K562 (cell line): ENCODE measurements around the gene LPCAT3. TPM values are rescaled to one million over a fixed set of nuclear protein-coding genes. Genes with fewer than 3 reads are reported as not detected.

Experiments
- ATAC-seq: fragments of 200-7000 bp; cut with Tn5 transposase; 3 replicates; pipeline ENCODE4 v1.9.1; 2020; ENCODE audit warnings: moderate library complexity
- BruUV-seq: library from RNA; stranded (reverse); fragments of 400-500 nt; replicated peaks from 2 replicates; lab custom pipeline; 2021; lab: Mats Ljungman, UMichigan
- CTCF ChIA-PET: fragments of 300-600 bp; formaldehyde crosslinking; extraction: SDS; loops from one replicate; lab custom pipeline; 2021; ENCODE audit warnings: low intra/inter-chr PET ratio; lab: Yijun Ruan, JAX
- POLR2A ChIA-PET: fragments of 300-600, 350-650 bp; sonication (Branson Sonifier 250); formaldehyde crosslinking; extraction: SDS; loops from one replicate; lab custom pipeline; 2021; ENCODE audit warnings: antibody characterized with exemption, inconsistent platforms; lab: Yijun Ruan, JAX
- DNase-seq, 4 experiments: peaks; one replicate each; pipeline versions ENCODE4 v3.0.0 to v3.0.0-alpha.2; 2011 to 2018; ENCODE audit warnings: low spot score in 3 of 4, mixed read lengths in 3 of 4; ENCODE audit errors: extremely low read depth in 1 of 4
- FAIRE-seq: peaks from 2 replicates; lab custom pipeline; 2011; peaks lifted over from hg19 to GRCh38; lab: Jason Lieb, UNC
- H2AFZ ChIP-seq: 2 replicates; pipeline ENCODE4 v1.6.0; 2011; ENCODE audit warnings: low read depth, low read length, control low read depth, inconsistent platforms
- H3K27ac ChIP-seq: fragments of 200-600 bp; 3 replicates; pipeline ENCODE4 v1.8.0; 2011; ENCODE audit warnings: low read depth, mild to moderate bottlenecking, control low read depth, inconsistent platforms, low read length, moderate library complexity, mixed read lengths; ENCODE audit errors: extremely low read depth
- H3K27me3 ChIP-seq, 2 experiments: fragments of 300-600 bp in 1 of 2; 2 replicates in 1 of 2; 3 replicates in 1 of 2; pipeline versions ENCODE4 v1.6.0 to v1.8.0; 2011; ENCODE audit warnings: inconsistent platforms in 2 of 2, low read length in 2 of 2, mild to moderate bottlenecking in 1 of 2, mixed read lengths in 1 of 2, moderate library complexity in 1 of 2; ENCODE audit not compliant: control insufficient read depth in 2 of 2, insufficient read depth in 2 of 2
- H3K36me3 ChIP-seq: fragments of 300-600 bp; 3 replicates; pipeline ENCODE4 v1.8.0; 2011; ENCODE audit warnings: mild to moderate bottlenecking, low read length, inconsistent platforms; ENCODE audit not compliant: control insufficient read depth, insufficient read depth
- H3K4me1 ChIP-seq, 2 experiments: fragments of 200-600 bp in 1 of 2; replicated peaks in 1 of 2; 2 replicates in 1 of 2; 3 replicates in 1 of 2; pipeline versions ENCODE4 v1.5.1 to v1.8.0; 2011; ENCODE audit warnings: inconsistent platforms in 2 of 2, low read length in 2 of 2, mild to moderate bottlenecking in 1 of 2, mixed read lengths in 1 of 2, moderate library complexity in 1 of 2; ENCODE audit not compliant: control insufficient read depth in 2 of 2, insufficient read depth in 2 of 2
- H3K4me2 ChIP-seq: 2 replicates; pipeline ENCODE4 v1.6.1; 2011; ENCODE audit warnings: low read length, control low read depth, inconsistent platforms, mixed read lengths; ENCODE audit not compliant: insufficient read depth
- H3K4me3 ChIP-seq: fragments of 200-600 bp; sonication (generic), shearing (Covaris generic); 2 replicates; pipeline ENCODE4 v1.5.1; 2016; ENCODE audit warnings: control low read depth, inconsistent platforms
- H3K79me2 ChIP-seq: fragments of 200-600 bp; 3 replicates; pipeline ENCODE4 v1.8.0; 2011; ENCODE audit warnings: low read length, inconsistent platforms; ENCODE audit not compliant: control insufficient read depth, insufficient read depth
- H3K9ac ChIP-seq, 2 experiments: 2 replicates each; pipeline versions ENCODE4 v1.6.0 to v1.6.1; 2011; ENCODE audit warnings: low read depth in 2 of 2, low read length in 2 of 2, control low read depth in 1 of 2, inconsistent platforms in 1 of 2, mild to moderate bottlenecking in 1 of 2, mixed read lengths in 1 of 2; ENCODE audit not compliant: insufficient read depth in 1 of 2
- H3K9me1 ChIP-seq: one replicate; pipeline ENCODE4 v1.6.0; 2011; ENCODE audit warnings: inconsistent platforms, mild to moderate bottlenecking, low read length, moderate library complexity; ENCODE audit not compliant: control insufficient read depth, insufficient read depth
- H3K9me3 ChIP-seq: replicated peaks from 2 replicates; pipeline ENCODE4 v1.5.1; 2011; ENCODE audit warnings: low read depth, low read length, inconsistent platforms; ENCODE audit not compliant: control insufficient read depth, insufficient read depth
- H4K20me1 ChIP-seq: replicated peaks from 2 replicates; pipeline ENCODE4 v1.6.1; 2011; ENCODE audit warnings: low read length, inconsistent platforms, mixed read lengths; ENCODE audit not compliant: control insufficient read depth, insufficient read depth
- CEBPZ ChIP-seq: fragments of 150-350 bp; IDR thresholded peaks from 2 replicates; pipeline ENCODE4 v1.6.1; 2014; ENCODE audit warnings: low read depth, mild to moderate bottlenecking, low read length, borderline replicate concordance
- FOXJ3 ChIP-seq: sonication (generic); formaldehyde crosslinking; IDR thresholded peaks from 2 replicates; pipeline ENCODE4 v1.4.0; 2020; ENCODE audit warnings: mild to moderate bottlenecking, missing genetic modification reagents
- HNRNPH1 ChIP-seq: fragments of 200-400 bp; formaldehyde crosslinking; optimal IDR thresholded peaks from 2 replicates; pipeline ENCODE3; 2017; ENCODE audit warnings: low read depth, mild to moderate bottlenecking, low read length, moderate library complexity
- IRF9 ChIP-seq: fragments of 450-650 bp; IDR thresholded peaks from 2 replicates; pipeline ENCODE4 v1.6.1; 2016; ENCODE audit warnings: missing biosample characterization, missing genetic modification characterization
- LCOR ChIP-seq: sonication (generic); formaldehyde crosslinking; IDR thresholded peaks from 2 replicates; pipeline ENCODE4 v1.8.0; 2022; ENCODE audit warnings: mild to moderate bottlenecking, missing genetic modification reagents
- MEF2A ChIP-seq: IDR thresholded peaks from 2 replicates; pipeline ENCODE4 v1.6.1; 2011; ENCODE audit warnings: low read depth, mild to moderate bottlenecking, low read length, moderate library complexity; ENCODE audit not compliant: control insufficient read depth
- MEIS2 ChIP-seq: fragments of 450-650 bp; IDR thresholded peaks from 2 replicates; pipeline ENCODE4 v1.6.1; 2014; ENCODE audit warnings: mild to moderate bottlenecking; ENCODE audit not compliant: partially characterized antibody
- MLX ChIP-seq, 2 experiments: fragments of 450-650 bp in 1 of 2; sonication (generic) in 1 of 2; formaldehyde crosslinking; conservative IDR thresholded peaks; 2 replicates each; pipeline versions ENCODE4 v1.4.0 to v1.8.1; 2020 to 2022; ENCODE audit warnings: mild to moderate bottlenecking in 1 of 2, missing genetic modification reagents in 1 of 2
- MXI1 ChIP-seq: IDR thresholded peaks from 2 replicates; pipeline ENCODE4 v1.6.1; 2011; ENCODE audit warnings: low read depth, mild to moderate bottlenecking, improper control_type of control experiment, low read length
- MYNN ChIP-seq, 2 experiments: sonication (generic); formaldehyde crosslinking in 1 of 2; IDR thresholded peaks; 2 replicates each; pipeline versions ENCODE4 v1.5.0 to v1.6.1; 2016 to 2020; ENCODE audit warnings: antibody characterized with exemption in 1 of 2, missing genetic modification reagents in 1 of 2
- NRF1 ChIP-seq, 2 experiments: fragments of 450-650 bp; IDR thresholded peaks in 1 of 2; conservative IDR thresholded peaks in 1 of 2; 2 replicates each; pipeline ENCODE4 v1.6.1; 2014; ENCODE audit warnings: mild to moderate bottlenecking in 2 of 2
- PHF8 ChIP-seq: fragments of 200-600 bp; sonication (generic); IDR thresholded peaks from 2 replicates; pipeline ENCODE4 v1.6.1; 2012; ENCODE audit warnings: mixed run types, mild to moderate bottlenecking, inconsistent platforms, low read length, moderate library complexity, borderline replicate concordance
- SAFB2 ChIP-seq: fragments of 200-400 bp; formaldehyde crosslinking; IDR thresholded peaks from 2 replicates; pipeline ENCODE4 v1.6.1; 2018; ENCODE audit warnings: borderline replicate concordance, low read length, low read depth, moderate library complexity; ENCODE audit not compliant: severe bottlenecking
- SRSF1 ChIP-seq: fragments of 200-400 bp; formaldehyde crosslinking; IDR thresholded peaks from 2 replicates; pipeline ENCODE4 v1.6.1; 2017; ENCODE audit warnings: mild to moderate bottlenecking, low read depth, low read length, moderate library complexity
- ZNF586 ChIP-seq: fragments of 450-650 bp; formaldehyde crosslinking; conservative IDR thresholded peaks from 2 replicates; pipeline ENCODE4 v1.4.0; 2020; ENCODE audit warnings: mild to moderate bottlenecking, moderate library complexity
- WGBS: fragments of 100-300 bp; shearing (Covaris generic); methylation state at CpG from one replicate; pipeline ENCODE4 v1.1.6; 2016; ENCODE audit warnings: low coverage, mixed read lengths; ENCODE audit not compliant: insufficient coverage; ENCODE audit errors: missing lambda C conversion rate; 5-methylcytosine and 5-hydroxymethylcytosine counted together
- in situ Hi-C: fragments of 300-500 bp; cut with MboI; formaldehyde crosslinking; loops from 4 replicates; pipeline ENCODE4 v1.15.0; 2018; ENCODE audit warnings: inconsistent platforms, mixed read lengths
- intact Hi-C: fragments of 100-400 bp; cut with micrococcal nuclease; formaldehyde crosslinking; loops from 2 replicates; pipeline ENCODE4 v1.14.2; 2022
- polyA plus RNA-seq, 8 experiments: library from polyadenylated mRNA; depleted of rRNA in 4 of 8; stranded (reverse) in 5 of 8; unstranded in 3 of 8; fragments of >200 nt; fragmentation: Nextera tagmentation in 2 of 8; fragmentation: Illumina TruSeq in 1 of 8; extraction: Ambion mirVana in 2 of 8; extraction: Trizol in 1 of 8; gene quantifications; 2 replicates each; pipeline versions ENCODE4 v1.2.1 to v1.2.3, GENCODE V29; 2011 to 2014; ENCODE audit warnings: inconsistent platforms in 1 of 8, missing spikeins in 1 of 8
- total RNA-seq, 7 experiments: library from RNA; depleted of rRNA in 6 of 7; stranded (reverse); fragments of >200 nt in 6 of 7; fragmentation: Illumina TruSeq in 2 of 7; extraction: Trizol in 2 of 7; gene quantifications; 2 replicates each; pipeline versions ENCODE4 v1.2.1 to v1.2.3, GENCODE V29; 2011 to 2021; ENCODE audit warnings: low replicate concordance in 1 of 7

LPCAT3 gene
- total and polyA plus RNA-seq, 9 of the 15 experiments (the other 6 are each of a cell fraction or from before 2014, with no cell fraction given) = 4.9 to 52.5 (median 25.3) TPM

- H3K4me1 ChIP-seq = peaks cover 16 to 67% of the 10 kb centered on the region in 2 experiments
- FAIRE-seq = no peak
- H3K36me3 ChIP-seq = no peaks in the 10 kb centered on the region
- in situ Hi-C loops (no loop called here), intact Hi-C loops (no loop called here)
- H4K20me1 ChIP-seq = no peaks in the 10 kb centered on the region
- 73% methylated on average over 15 of the region's 28 CpGs for WGBS
- no peak overlapping the region for H3K4me2 ChIP-seq
- ATAC-seq = no peak
- TF ChIP-seq CEBPZ (no peak), MEIS2 (no peak), PHF8 (no peak), MEF2A (no peak), HNRNPH1 (no peak), ZNF586 (CRISPR knock-in tag) (no peak), LCOR (CRISPR knock-in tag) (no peak), NRF1 (conservative IDR thresholded peaks at IDR 0.05 in 1 of 2, IDR thresholded peaks at IDR 0.05 in 1 of 2) (no peak), SAFB2 (no peak), MXI1 (no peak), FOXJ3 (CRISPR knock-in tag) (no peak), IRF9 (tag) (no peak), MLX (CRISPR knock-in tag; conservative IDR thresholded peaks at IDR 0.05) (no peak), MYNN (IDR thresholded peaks at IDR 0.05) (no peak), MYNN (CRISPR knock-in tag; IDR thresholded peaks at IDR 0.05) (no peak), SRSF1 (no peak)
- BruUV-seq = no TSS peak
- CTCF ChIA-PET = interaction anchor here (0.5 kb wide), 1 partner anchor 71 kb away, joined by 7 read pairs; no protein-coding TSS in a partner anchor
- POLR2A ChIA-PET = interaction anchor here (0.9 to 8.0 kb wide), 2 partner anchors 9 to 11 kb away, joined by 3 to 98 read pairs; partner anchors contain the start of genes C12orf57 and RNU7-1
- H3K9me1 ChIP-seq = no peaks in the 10 kb centered on the region
- H3K27ac ChIP-seq = no peak overlapping the region
- H3K9me3 ChIP-seq = no peaks in the 10 kb centered on the region
- H3K9ac ChIP-seq = peak overlapping the region in 1 of 2 experiments; percentile 17; a peak in 2 of 4 replicates
- H3K4me3 ChIP-seq = no peak overlapping the region
- no peak overlapping the region for H2AFZ ChIP-seq
- H3K79me2 ChIP-seq = peaks cover 5% of the 10 kb centered on the region; the same call in 2 of the 3 replicates
- no peaks in the 10 kb centered on the region for H3K27me3 ChIP-seq
- no peak for DNase-seq
Observed at GRCh38 chr12:6956021-6956727, 62.1 kb downstream of the LPCAT3 start.
